Posterior vena cava (tissue), 2 donors: ENCODE data around the gene ADAMTSL5. TPM values are rescaled to one million over a fixed set of nuclear protein-coding genes. Genes with fewer than 3 reads are reported as not detected.

ENCODE experiments used
- DNase-seq: peaks from one replicate; pipeline ENCODE4 v3.0.0-alpha.2; 2020; ENCODE audit warnings: low spot score
- intact Hi-C, 2 donors: fragments of 100-400 bp; cut with DNase I; formaldehyde crosslinking; loops; one replicate each; pipeline versions ENCODE4 v1.14.1 to v1.14.2; 2022 to 2023
- total RNA-seq, 2 donors: library from RNA; stranded (reverse); fragmentation: NEBNext Ultra II Directional; extraction: Animal tissue kit (Norgen Biotek cat#: 25700); gene quantifications; one replicate each; pipeline ENCODE4 v1.2.1, GENCODE V29; 2021
- donor health status: DM: yes; HTN: yes; CAD: no.
- donor health status: DM: yes; HTN: yes; CAD: no.

The ADAMTSL5 gene
- total RNA-seq, 2 donors from 2014 or later: 7.4 to 9.1 TPM

DNA sequence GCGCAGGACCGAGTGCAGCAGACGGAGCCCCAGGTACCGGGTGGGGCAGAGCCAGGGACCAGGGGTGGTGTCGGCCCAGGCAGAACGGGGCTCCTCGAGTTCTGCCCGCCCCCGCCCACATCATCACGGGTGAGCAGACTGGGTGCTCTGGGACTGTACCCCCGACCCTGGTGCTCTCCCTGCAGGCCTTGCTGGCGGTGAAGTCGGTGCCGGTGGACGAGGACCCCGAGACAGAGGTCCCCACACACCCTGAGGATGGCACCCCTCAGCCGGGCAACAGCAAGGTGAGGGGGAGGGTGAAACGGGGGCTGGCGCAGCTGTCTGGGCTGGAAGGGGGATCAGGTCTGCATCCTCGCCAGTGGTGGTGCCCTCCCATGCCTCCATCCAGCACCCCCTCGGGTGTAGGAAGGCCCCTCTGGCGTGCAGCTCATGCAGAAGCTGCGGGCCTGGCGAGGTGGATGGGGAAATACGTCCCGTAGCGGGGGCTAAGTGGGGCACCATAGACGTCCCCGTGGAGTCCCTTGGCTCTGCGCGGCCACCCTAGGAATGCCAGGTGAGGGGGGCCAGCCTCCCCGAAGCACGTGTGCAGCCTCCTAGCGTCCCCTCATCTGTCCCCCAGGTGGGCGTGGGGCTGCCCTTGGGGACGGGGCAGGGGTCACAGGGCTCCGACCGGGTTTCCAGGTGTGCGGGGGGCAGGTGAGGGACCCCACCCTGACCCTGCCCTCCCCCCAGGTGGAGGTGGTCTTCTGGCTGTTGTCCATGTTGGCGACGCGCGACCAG is 56.5 kb downstream of the ADAMTSL5 start:
- intact Hi-C loops: loop anchor here in 1 of 2 donors (10.0 kb wide), 1 partner anchor 172 kb away; the partner anchor contains the start of gene EFNA2
- DNase-seq: no peak

DNA sequence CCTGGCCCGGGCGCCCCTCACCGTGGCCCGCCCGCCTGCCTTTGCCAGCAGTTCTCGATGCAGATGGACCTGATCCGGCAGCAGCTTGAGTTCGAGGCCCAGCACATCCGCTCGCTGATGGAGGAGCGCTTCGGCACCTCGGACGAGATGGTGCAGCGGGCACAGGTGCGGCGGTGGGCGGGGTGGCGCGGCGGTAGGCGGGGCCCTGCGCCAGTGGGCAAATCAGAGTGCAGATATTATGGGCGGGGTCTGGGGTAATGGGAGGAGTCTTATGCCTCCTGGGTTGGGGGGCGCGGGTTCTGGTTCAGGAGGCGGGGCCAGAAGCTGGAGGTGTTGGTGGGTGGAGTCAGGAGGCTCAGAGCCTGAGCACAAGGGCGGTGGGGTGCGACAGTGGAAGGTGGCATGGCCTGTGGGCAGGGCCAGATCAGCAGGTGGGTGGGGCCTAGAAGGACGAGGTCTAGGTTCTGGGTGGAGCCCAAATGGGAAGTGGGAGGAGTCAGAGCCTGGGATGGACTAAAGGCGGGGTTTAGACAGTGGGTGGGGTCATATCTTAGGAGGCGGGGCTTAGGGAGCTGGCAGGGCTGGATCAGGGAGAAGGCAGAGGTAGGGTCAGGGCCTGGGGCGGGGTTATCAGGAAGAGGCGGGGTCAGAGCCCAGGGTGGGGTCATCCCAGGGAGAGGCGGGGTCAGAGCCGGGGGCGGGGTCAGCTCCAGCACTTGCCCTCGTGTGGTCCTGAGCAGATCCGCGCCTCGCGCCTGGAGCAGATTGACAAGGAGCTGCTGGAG is 57.3 kb downstream of the ADAMTSL5 start:
- no peak for DNase-seq
- intact Hi-C loops: loop anchor here in 1 of 2 donors (10.0 kb wide), 1 partner anchor 171 kb away; the partner anchor contains the start of gene EFNA2

Other genes with a start within 250 kb of the ADAMTSL5 start
- gene CIRBP, start 243.7 kb downstream of the ADAMTSL5 start, total RNA-seq: 100 to 1,000 TPM; 447 to 636 TPM
- gene FAM174C, start 237.5 kb downstream of the ADAMTSL5 start, total RNA-seq: 10 to 100 TPM; 25.2 to 27.2 TPM
- gene EFNA2, start 227.1 kb downstream of the ADAMTSL5 start, total RNA-seq: not detected
- 10 to 100 TPM; 54.4 to 55.1 TPM for gene NDUFS7, start 129.1 kb downstream of the ADAMTSL5 start, total RNA-seq
- 10 to 100 TPM in 1 of 2 donors, 1 to 10 TPM in 1; 8.7 to 12.8 TPM for gene GAMT, start 111.5 kb downstream of the ADAMTSL5 start, total RNA-seq
- 10 to 100 TPM; 59.7 to 75.8 TPM for gene DAZAP1, start 105.4 kb downstream of the ADAMTSL5 start, total RNA-seq
- gene RPS15, start 74.6 kb downstream of the ADAMTSL5 start, total RNA-seq: 100 to 1,000 TPM; 722 to 743 TPM
- under 1 TPM; 0.05 to 0.10 TPM for gene APC2, start 62.9 kb downstream of the ADAMTSL5 start, total RNA-seq
- 10 to 100 TPM; 16.2 to 17.3 TPM for gene C19orf25, start 33.8 kb downstream of the ADAMTSL5 start, total RNA-seq
- gene PCSK4, start 22.7 kb downstream of the ADAMTSL5 start, total RNA-seq: 1 to 10 TPM in 1 of 2 donors, under 1 TPM in 1; 0.52 to 1.8 TPM
- gene REEP6, start 21.8 kb downstream of the ADAMTSL5 start, total RNA-seq: 1 to 10 TPM in 1 of 2 donors, under 1 TPM in 1; 0.33 to 1.2 TPM
- not detected for gene PLK5, start 11.1 kb upstream of the ADAMTSL5 start, total RNA-seq
- 10 to 100 TPM; 14.0 to 21.9 TPM for gene MEX3D, start 55.3 kb upstream of the ADAMTSL5 start, total RNA-seq
- 10 to 100 TPM; 44.2 to 53.6 TPM for gene MBD3, start 79.8 kb upstream of the ADAMTSL5 start, total RNA-seq
- gene UQCR11, start 92.4 kb upstream of the ADAMTSL5 start, total RNA-seq: 100 to 1,000 TPM; 197 to 252 TPM
- 10 to 100 TPM; 26.2 to 36.4 TPM for gene TCF3, start 139.6 kb upstream of the ADAMTSL5 start, total RNA-seq
- not detected for gene ONECUT3, start 240.5 kb upstream of the ADAMTSL5 start, total RNA-seq